ENCODE results near the gene ORC5.

The ORC5 gene

GRCh38 chr7:104175361-104175984 lies 32.3 kb downstream of the ORC5 start:
- no peak overlapping the region for H3K9ac ChIP-seq (ENCODE audit: insufficient read length)
- no peak overlapping the region for H3K27ac ChIP-seq
- TF ChIP-seq POLR2AphosphoS5 (IDR thresholded peaks at IDR 0.05; ENCODE audit: borderline replicate concordance, low read depth, low read length) (no peak), EZH2 (IDR thresholded peaks at IDR 0.05) (no peak)
- H3K9me3 ChIP-seq (ENCODE audit: low read depth, low read length) = no peaks in the 10 kb centered on the region; the same call in 1 of the 2 replicates
- DNase-seq (ENCODE audit: low read depth, low spot score) = no peak
- H3K4me3 ChIP-seq = no peak overlapping the region
- H3K36me3 ChIP-seq (ENCODE audit: insufficient read depth, low read length) = peaks cover 34% of the 10 kb centered on the region

GRCh38 chr7:104174798-104175197 lies 33.0 kb downstream of the ORC5 start:
- TF ChIP-seq FOXP2 (optimal IDR thresholded peaks at IDR 0.05; ENCODE audit: control extremely low read depth, extremely low read length, insufficient read depth) (no peak), EZH2 (IDR thresholded peaks at IDR 0.05) (no peak), POLR2AphosphoS5 (IDR thresholded peaks at IDR 0.05; ENCODE audit: borderline replicate concordance, low read depth, low read length) (no peak)
- DNase-seq (ENCODE audit: low read depth, low spot score) = no peak
- H3K36me3 ChIP-seq (ENCODE audit: insufficient read depth, low read length) = peaks cover 28% of the 10 kb centered on the region
- no peaks in the 10 kb centered on the region; the same call in 1 of the 2 replicates for H3K9me3 ChIP-seq (ENCODE audit: low read depth, low read length)
- H3K27ac ChIP-seq = no peak overlapping the region
- H3K9ac ChIP-seq (ENCODE audit: insufficient read length) = no peak overlapping the region
- no peak overlapping the region for H3K4me3 ChIP-seq

DNA sequence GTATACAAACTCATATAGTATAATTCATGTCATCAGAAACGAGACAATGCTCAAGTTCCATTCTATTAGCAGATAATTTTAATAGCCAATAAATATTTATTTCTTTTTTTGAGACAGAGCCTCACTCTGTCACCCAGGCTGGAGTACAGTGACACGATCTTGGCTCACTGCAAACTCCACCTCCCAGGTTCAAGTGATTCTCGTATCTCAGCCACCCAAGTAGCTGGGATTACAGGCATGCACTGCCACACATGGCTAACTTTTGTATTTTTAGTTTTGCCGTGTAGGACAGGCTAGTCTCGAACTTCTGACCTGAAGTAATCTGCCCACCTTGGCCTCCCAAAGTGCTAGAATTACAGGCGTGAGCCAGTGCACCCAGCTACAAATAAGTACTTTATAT lies 45.7 kb downstream of the ORC5 start:
- no peak overlapping the region for H3K9ac ChIP-seq (ENCODE audit: insufficient read length)
- H3K36me3 ChIP-seq (ENCODE audit: insufficient read depth, low read length) = peaks cover 4% of the 10 kb centered on the region
- no peak for DNase-seq (ENCODE audit: low read depth, low spot score)
- no peaks in the 10 kb centered on the region for H3K9me3 ChIP-seq (ENCODE audit: low read depth, low read length)
- H3K4me3 ChIP-seq = no peak overlapping the region
- TF ChIP-seq EZH2 (IDR thresholded peaks at IDR 0.05) (no peak), POLR2AphosphoS5 (IDR thresholded peaks at IDR 0.05; ENCODE audit: borderline replicate concordance, low read depth, low read length) (no peak), FOXP2 (optimal IDR thresholded peaks at IDR 0.05; ENCODE audit: control extremely low read depth, extremely low read length, insufficient read depth) (no peak)
- H3K27ac ChIP-seq = no peak overlapping the region

GRCh38 chr7:104161244-104161643 lies 46.6 kb downstream of the ORC5 start:
- Histone ChIP-seq H3K9me3 (ENCODE audit: low read depth, low read length) (no peaks in the 10 kb centered on the region), H3K9ac (ENCODE audit: insufficient read length) (no peak overlapping the region), H3K36me3 (ENCODE audit: insufficient read depth, low read length) (peaks cover 4% of the 10 kb centered on the region; the same call in 1 of the 2 replicates), H3K4me3 (no peak overlapping the region), H3K27ac (no peak overlapping the region)
- DNase-seq (ENCODE audit: low read depth, low spot score) = no peak
- TF ChIP-seq EZH2 (IDR thresholded peaks at IDR 0.05) (no peak), FOXP2 (optimal IDR thresholded peaks at IDR 0.05; ENCODE audit: control extremely low read depth, extremely low read length, insufficient read depth) (no peak), POLR2AphosphoS5 (IDR thresholded peaks at IDR 0.05; ENCODE audit: borderline replicate concordance, low read depth, low read length) (no peak)

- H3K9me3 ChIP-seq (ENCODE audit: low read depth, low read length) = no peaks in the 10 kb centered on the region
- DNase-seq (ENCODE audit: low read depth, low spot score) = no peak
- no peak for TF ChIP-seq POLR2AphosphoS5 (IDR thresholded peaks at IDR 0.05; ENCODE audit: borderline replicate concordance, low read depth, low read length)
- no peak overlapping the region for H3K4me3 ChIP-seq
- no peak overlapping the region for H3K9ac ChIP-seq (ENCODE audit: insufficient read length)
- peaks cover 4% of the 10 kb centered on the region; the same call in 1 of the 2 replicates for H3K36me3 ChIP-seq (ENCODE audit: insufficient read depth, low read length)
- no peak overlapping the region for H3K27ac ChIP-seq
These were observed 47.4 kb downstream of the ORC5 start for GRCh38 chr7:104160375-104160774.

GRCh38 chr7:104156842-104157277 lies 51.0 kb downstream of the ORC5 start:
- no peak overlapping the region for H3K27ac ChIP-seq
- TF ChIP-seq FOXP2 (optimal IDR thresholded peaks at IDR 0.05; ENCODE audit: control extremely low read depth, extremely low read length, insufficient read depth) (no peak), EZH2 (IDR thresholded peaks at IDR 0.05) (no peak), POLR2AphosphoS5 (IDR thresholded peaks at IDR 0.05; ENCODE audit: borderline replicate concordance, low read depth, low read length) (no peak)
- H3K9me3 ChIP-seq (ENCODE audit: low read depth, low read length) = no peaks in the 10 kb centered on the region

GRCh38 chr7:104153287-104153686 lies 54.5 kb downstream of the ORC5 start:
- H3K9me3 ChIP-seq (ENCODE audit: low read depth, low read length) = no peaks in the 10 kb centered on the region
- no peak for TF ChIP-seq EZH2 (IDR thresholded peaks at IDR 0.05)
- no peak for TF ChIP-seq POLR2AphosphoS5 (IDR thresholded peaks at IDR 0.05; ENCODE audit: borderline replicate concordance, low read depth, low read length)
- TF ChIP-seq FOXP2 (optimal IDR thresholded peaks at IDR 0.05; ENCODE audit: control extremely low read depth, extremely low read length, insufficient read depth) = no peak
- H3K4me3 ChIP-seq = no peak overlapping the region
- H3K9ac ChIP-seq (ENCODE audit: insufficient read length) = no peak overlapping the region
- no peak overlapping the region for H3K27ac ChIP-seq
- H3K36me3 ChIP-seq (ENCODE audit: insufficient read depth, low read length) = no peaks in the 10 kb centered on the region; the same call in 1 of the 2 replicates
- DNase-seq (ENCODE audit: low read depth, low spot score) = no peak

More at GRCh38 chr7:104156842-104157277, 51.0 kb downstream of the ORC5 start:
- Histone ChIP-seq H3K36me3 (ENCODE audit: insufficient read depth, low read length) (no peaks in the 10 kb centered on the region; the same call in 1 of the 2 replicates), H3K4me3 (no peak overlapping the region), H3K9ac (ENCODE audit: insufficient read length) (no peak overlapping the region)
- DNase-seq (ENCODE audit: low read depth, low spot score) = no peak

GRCh38 chr7:104152468-104152867 lies 55.3 kb downstream of the ORC5 start:
- TF ChIP-seq POLR2AphosphoS5 (IDR thresholded peaks at IDR 0.05; ENCODE audit: borderline replicate concordance, low read depth, low read length) (no peak), EZH2 (IDR thresholded peaks at IDR 0.05) (no peak), FOXP2 (optimal IDR thresholded peaks at IDR 0.05; ENCODE audit: control extremely low read depth, extremely low read length, insufficient read depth) (no peak)
- DNase-seq (ENCODE audit: low read depth, low spot score) = no peak

DNA sequence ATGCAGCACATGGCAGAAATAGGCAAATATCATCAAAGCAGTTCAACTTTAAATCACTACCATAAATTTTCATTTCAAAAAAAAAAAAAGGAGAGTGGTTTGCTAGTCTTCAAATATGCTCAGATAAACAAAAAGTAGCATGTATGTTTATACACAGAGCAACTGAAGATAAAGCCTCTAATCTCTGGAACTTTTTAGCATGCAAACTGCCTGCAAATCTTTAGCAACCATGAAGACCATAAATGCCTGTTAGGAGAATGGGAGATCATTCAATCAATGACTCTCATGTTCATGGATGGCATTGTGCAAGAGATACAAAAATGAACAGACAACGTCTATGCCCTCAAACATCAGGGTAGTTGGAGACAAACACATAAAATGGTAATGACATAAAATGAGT lies 57.3 kb downstream of the ORC5 start:
- Histone ChIP-seq H3K36me3 (ENCODE audit: insufficient read depth, low read length) (0 out of 2 replicates have a peak, but pooled peaks cover 2% of the 10 kb centered on the region), H3K9ac (ENCODE audit: insufficient read length) (no peak overlapping the region), H3K27ac (no peak overlapping the region), H3K4me3 (no peak overlapping the region), H3K9me3 (ENCODE audit: low read depth, low read length) (no peaks in the 10 kb centered on the region)
- DNase-seq (ENCODE audit: low read depth, low spot score) = no peak
- TF ChIP-seq EZH2 (IDR thresholded peaks at IDR 0.05) (no peak), POLR2AphosphoS5 (IDR thresholded peaks at IDR 0.05; ENCODE audit: borderline replicate concordance, low read depth, low read length) (no peak), FOXP2 (optimal IDR thresholded peaks at IDR 0.05; ENCODE audit: control extremely low read depth, extremely low read length, insufficient read depth) (no peak)

More at GRCh38 chr7:104152468-104152867, 55.3 kb downstream of the ORC5 start:
- Histone ChIP-seq H3K9ac (ENCODE audit: insufficient read length) (no peak overlapping the region), H3K9me3 (ENCODE audit: low read depth, low read length) (no peaks in the 10 kb centered on the region), H3K4me3 (no peak overlapping the region), H3K36me3 (ENCODE audit: insufficient read depth, low read length) (no peaks in the 10 kb centered on the region; the same call in 1 of the 2 replicates), H3K27ac (no peak overlapping the region)

All from SK-N-MC (cell line).